ENCODE results near the gene ZNHIT1. TPM values are rescaled to one million over a fixed set of nuclear protein-coding genes. Genes with fewer than 3 reads are reported as not detected.

The ZNHIT1 gene
- total RNA-seq, 1 donor from 2014 or later = 66.9 TPM

- no peak within 1 kb of the TSS for H3K4me3 ChIP-seq (ENCODE audit: low read depth, low read length)
- peaks cover 32% of the 10 kb centered on the region for H3K36me3 ChIP-seq (ENCODE audit: control insufficient read depth, insufficient read depth, low read length)
- no peak for TF ChIP-seq CTCF (IDR thresholded peaks at IDR 0.05; ENCODE audit: insufficient read depth, low read length, severe bottlenecking)
- no peaks in the 10 kb centered on the region for H3K27me3 ChIP-seq (ENCODE audit: control insufficient read depth, insufficient read depth, low read length)
- FAIRE-seq (no peak), DNase-seq (ENCODE audit: low read depth) (no peak)
Observed at GRCh38 chr7:101237206-101238067, 19.5 kb downstream of the ZNHIT1 start, which contains the start of gene CLDN15. TSS of gene CLDN15 (minus strand) at chr7:101237802. CDS start at chr7:101237581, 221 bp downstream.

GRCh38 chr7:101238226-101239182 lies 20.5 kb downstream of the ZNHIT1 start:
- TF ChIP-seq CTCF (IDR thresholded peaks at IDR 0.05; ENCODE audit: insufficient read depth, low read length, severe bottlenecking) = no peak
- peaks cover 32% of the 10 kb centered on the region for H3K36me3 ChIP-seq (ENCODE audit: control insufficient read depth, insufficient read depth, low read length)
- no peak for DNase-seq (ENCODE audit: low read depth)
- no peaks in the 10 kb centered on the region for H3K27me3 ChIP-seq (ENCODE audit: control insufficient read depth, insufficient read depth, low read length)
- H3K4me3 ChIP-seq (ENCODE audit: low read depth, low read length) = no peak overlapping the region
- no peak for FAIRE-seq

- no peak for FAIRE-seq
Observed at GRCh38 chr7:101239191-101239950, 21.4 kb downstream of the ZNHIT1 start.

GRCh38 chr7:101239951-101240220 lies 21.9 kb downstream of the ZNHIT1 start:
- FAIRE-seq (no peak), DNase-seq (ENCODE audit: low read depth) (no peak)
- no peak overlapping the region for H3K4me3 ChIP-seq (ENCODE audit: low read depth, low read length)
- H3K36me3 ChIP-seq (ENCODE audit: control insufficient read depth, insufficient read depth, low read length) = peaks cover 32% of the 10 kb centered on the region
- H3K27me3 ChIP-seq (ENCODE audit: control insufficient read depth, insufficient read depth, low read length) = no peaks in the 10 kb centered on the region
- no peak for TF ChIP-seq CTCF (IDR thresholded peaks at IDR 0.05; ENCODE audit: insufficient read depth, low read length, severe bottlenecking)

More at GRCh38 chr7:101239191-101239950, 21.4 kb downstream of the ZNHIT1 start:
- Histone ChIP-seq H3K36me3 (ENCODE audit: control insufficient read depth, insufficient read depth, low read length) (peaks cover 32% of the 10 kb centered on the region), H3K4me3 (ENCODE audit: low read depth, low read length) (no peak overlapping the region), H3K27me3 (ENCODE audit: control insufficient read depth, insufficient read depth, low read length) (no peaks in the 10 kb centered on the region)
- no peak for DNase-seq (ENCODE audit: low read depth)
- TF ChIP-seq CTCF (IDR thresholded peaks at IDR 0.05; ENCODE audit: insufficient read depth, low read length, severe bottlenecking) = no peak

GRCh38 chr7:101240226-101241014 lies 22.5 kb downstream of the ZNHIT1 start:
- FAIRE-seq (no peak), DNase-seq (ENCODE audit: low read depth) (no peak)
- Histone ChIP-seq H3K27me3 (ENCODE audit: control insufficient read depth, insufficient read depth, low read length) (no peaks in the 10 kb centered on the region), H3K4me3 (ENCODE audit: low read depth, low read length) (no peak overlapping the region), H3K36me3 (ENCODE audit: control insufficient read depth, insufficient read depth, low read length) (peaks cover 32% of the 10 kb centered on the region)
- no peak for TF ChIP-seq CTCF (IDR thresholded peaks at IDR 0.05; ENCODE audit: insufficient read depth, low read length, severe bottlenecking)

Measured in bronchial epithelial cell (primary cell).